HepG2 (cell line): Measurements from ENCODE around the gene REELD1.

Experiments used
- ELF1 ChIP-seq: sonication (generic); formaldehyde crosslinking; IDR thresholded peaks from 2 replicates; pipeline ENCODE4 v1.4.0; 2020; ENCODE audit warnings: missing genetic modification reagents
- KAT8 ChIP-seq: IDR thresholded peaks from 2 replicates; pipeline ENCODE4 v1.6.1; 2016; ENCODE audit warnings: missing genetic modification reagents, missing compliant biosample characterization
- KDM1A ChIP-seq: IDR thresholded peaks from 2 replicates; pipeline ENCODE4 v1.6.1; 2016; ENCODE audit warnings: missing compliant biosample characterization
- RFX5 ChIP-seq: IDR thresholded peaks from 2 replicates; pipeline ENCODE4 v1.6.1; 2011; ENCODE audit warnings: low read depth, low read length, improper control_type of control experiment
- SNAI1 ChIP-seq: sonication (generic); formaldehyde crosslinking; IDR thresholded peaks from 2 replicates; pipeline ENCODE4 v1.5.0; 2020; ENCODE audit warnings: mild to moderate bottlenecking, missing genetic modification reagents, borderline replicate concordance
- SUZ12 ChIP-seq: fragments of 150-350 bp; IDR thresholded peaks from 2 replicates; pipeline ENCODE4 v1.6.1; 2014; ENCODE audit warnings: low read depth, low read length
- TCF12 ChIP-seq, 2 experiments: fragments of 450-650 bp in 1 of 2; sonication (generic) in 1 of 2; formaldehyde crosslinking in 1 of 2; IDR thresholded peaks; 2 replicates each; pipeline versions ENCODE4 v1.6.1 to v1.8.0; 2017 to 2022; ENCODE audit warnings: antibody characterized with exemption in 1 of 2, mild to moderate bottlenecking in 1 of 2, missing genetic modification reagents in 1 of 2, moderate library complexity in 1 of 2
- TCF7L2 ChIP-seq: IDR thresholded peaks from 2 replicates; pipeline ENCODE4 v1.6.1; 2011; ENCODE audit warnings: mild to moderate bottlenecking, low read depth, low read length, moderate library complexity
- ZNF549 ChIP-seq: sonication (generic); formaldehyde crosslinking; IDR thresholded peaks from 2 replicates; pipeline ENCODE4 v1.5.0; 2020; ENCODE audit warnings: missing genetic modification reagents
- ZNF710 ChIP-seq: sonication (generic); formaldehyde crosslinking; IDR thresholded peaks from 2 replicates; pipeline ENCODE4 v1.5.0; 2020; ENCODE audit warnings: mild to moderate bottlenecking, missing genetic modification reagents, borderline replicate concordance
- TF ChIP-seq, protein P1 (sequence below): sonication (generic); formaldehyde crosslinking; IDR thresholded peaks from 2 replicates; pipeline ENCODE4 v1.5.0; 2020; ENCODE audit warnings: mild to moderate bottlenecking, missing genetic modification reagents, moderate library complexity
- TF ChIP-seq, protein P2 (sequence below): sonication (generic); formaldehyde crosslinking; IDR thresholded peaks from 2 replicates; pipeline ENCODE4 v1.5.0; 2020; ENCODE audit warnings: missing genetic modification reagents
- TF ChIP-seq, protein P3 (sequence below): sonication (generic); formaldehyde crosslinking; IDR thresholded peaks from 2 replicates; pipeline ENCODE4 v1.4.0; 2020; ENCODE audit warnings: missing genetic modification reagents

GRCh38 chr4:146252969-146253611 lies 38.8 kb downstream of the REELD1 start:
- no peak for TF ChIP-seq TCF12 (IDR thresholded peaks at IDR 0.05)
- TF ChIP-seq TCF12 (CRISPR knock-in tag; IDR thresholded peaks at IDR 0.05), result no peak
- no peak for TF ChIP-seq ZNF710 (CRISPR knock-in tag)
- TF ChIP-seq ZNF549, result no peak
- no peak for TF ChIP-seq KAT8 (CRISPR knock-in tag)
- no peak for TF ChIP-seq ELF1 (CRISPR knock-in tag)
- no peak for TF ChIP-seq SNAI1 (CRISPR knock-in tag)
- TF ChIP-seq, protein P1, sequence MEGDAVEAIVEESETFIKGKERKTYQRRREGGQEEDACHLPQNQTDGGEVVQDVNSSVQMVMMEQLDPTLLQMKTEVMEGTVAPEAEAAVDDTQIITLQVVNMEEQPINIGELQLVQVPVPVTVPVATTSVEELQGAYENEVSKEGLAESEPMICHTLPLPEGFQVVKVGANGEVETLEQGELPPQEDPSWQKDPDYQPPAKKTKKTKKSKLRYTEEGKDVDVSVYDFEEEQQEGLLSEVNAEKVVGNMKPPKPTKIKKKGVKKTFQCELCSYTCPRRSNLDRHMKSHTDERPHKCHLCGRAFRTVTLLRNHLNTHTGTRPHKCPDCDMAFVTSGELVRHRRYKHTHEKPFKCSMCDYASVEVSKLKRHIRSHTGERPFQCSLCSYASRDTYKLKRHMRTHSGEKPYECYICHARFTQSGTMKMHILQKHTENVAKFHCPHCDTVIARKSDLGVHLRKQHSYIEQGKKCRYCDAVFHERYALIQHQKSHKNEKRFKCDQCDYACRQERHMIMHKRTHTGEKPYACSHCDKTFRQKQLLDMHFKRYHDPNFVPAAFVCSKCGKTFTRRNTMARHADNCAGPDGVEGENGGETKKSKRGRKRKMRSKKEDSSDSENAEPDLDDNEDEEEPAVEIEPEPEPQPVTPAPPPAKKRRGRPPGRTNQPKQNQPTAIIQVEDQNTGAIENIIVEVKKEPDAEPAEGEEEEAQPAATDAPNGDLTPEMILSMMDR, result no peak
- no peak for TF ChIP-seq RFX5
- no peak for TF ChIP-seq TCF7L2
- no peak for TF ChIP-seq KDM1A (CRISPR knock-in tag)
- TF ChIP-seq, protein P2, sequence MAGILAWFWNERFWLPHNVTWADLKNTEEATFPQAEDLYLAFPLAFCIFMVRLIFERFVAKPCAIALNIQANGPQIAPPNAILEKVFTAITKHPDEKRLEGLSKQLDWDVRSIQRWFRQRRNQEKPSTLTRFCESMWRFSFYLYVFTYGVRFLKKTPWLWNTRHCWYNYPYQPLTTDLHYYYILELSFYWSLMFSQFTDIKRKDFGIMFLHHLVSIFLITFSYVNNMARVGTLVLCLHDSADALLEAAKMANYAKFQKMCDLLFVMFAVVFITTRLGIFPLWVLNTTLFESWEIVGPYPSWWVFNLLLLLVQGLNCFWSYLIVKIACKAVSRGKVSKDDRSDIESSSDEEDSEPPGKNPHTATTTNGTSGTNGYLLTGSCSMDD (CRISPR knock-in tag), result no peak
- no peak for TF ChIP-seq SUZ12
- TF ChIP-seq, protein P3, sequence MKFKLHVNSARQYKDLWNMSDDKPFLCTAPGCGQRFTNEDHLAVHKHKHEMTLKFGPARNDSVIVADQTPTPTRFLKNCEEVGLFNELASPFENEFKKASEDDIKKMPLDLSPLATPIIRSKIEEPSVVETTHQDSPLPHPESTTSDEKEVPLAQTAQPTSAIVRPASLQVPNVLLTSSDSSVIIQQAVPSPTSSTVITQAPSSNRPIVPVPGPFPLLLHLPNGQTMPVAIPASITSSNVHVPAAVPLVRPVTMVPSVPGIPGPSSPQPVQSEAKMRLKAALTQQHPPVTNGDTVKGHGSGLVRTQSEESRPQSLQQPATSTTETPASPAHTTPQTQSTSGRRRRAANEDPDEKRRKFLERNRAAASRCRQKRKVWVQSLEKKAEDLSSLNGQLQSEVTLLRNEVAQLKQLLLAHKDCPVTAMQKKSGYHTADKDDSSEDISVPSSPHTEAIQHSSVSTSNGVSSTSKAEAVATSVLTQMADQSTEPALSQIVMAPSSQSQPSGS (CRISPR knock-in tag), result no peak
